SU-DHL-6 (cell line): ENCODE measurements around the gene C22orf42.

ENCODE experiments used
- H2AFZ ChIP-seq: fragments of 200-600 bp; sonication (generic); 2 replicates; pipeline ENCODE4 v1.6.1; 2014; ENCODE audit warnings: low read depth, mild to moderate bottlenecking, moderate library complexity, mixed read lengths, antibody characterized with exemption, low read length; ENCODE audit not compliant: severe bottlenecking
- H3F3A ChIP-seq: fragments of 200-600 bp; shearing (Covaris generic); 2 replicates; pipeline ENCODE4 v1.6.0; 2016; ENCODE audit warnings: antibody characterized with exemption, mild to moderate bottlenecking; ENCODE audit not compliant: insufficient read depth
- H3K27ac ChIP-seq: fragments of 200-600 bp; sonication (generic); 2 replicates; pipeline ENCODE4 v1.5.1; 2016; ENCODE audit warnings: low read depth, mild to moderate bottlenecking, low read length, moderate library complexity, mixed read lengths
- H3K27me3 ChIP-seq: fragments of 200-600 bp; sonication (generic), shearing (Covaris generic); 2 replicates; pipeline ENCODE4 v1.6.0; 2014; ENCODE audit warnings: mild to moderate bottlenecking, low read length
- H3K36me3 ChIP-seq: fragments of 200-600 bp; sonication (generic); 2 replicates; pipeline ENCODE4 v1.6.1; 2014; ENCODE audit warnings: mild to moderate bottlenecking, low read length, mixed read lengths
- H3K4me2 ChIP-seq: fragments of 300-600, 200-600 bp; shearing (Covaris generic), sonication (generic); 2 replicates; pipeline ENCODE4 v1.6.0; 2014; ENCODE audit warnings: low read length, low read depth, mild to moderate bottlenecking; ENCODE audit not compliant: poor library complexity, severe bottlenecking
- H3K4me3 ChIP-seq: fragments of 200-600 bp; sonication (generic); 2 replicates; pipeline ENCODE4 v1.5.1; 2014; ENCODE audit warnings: antibody characterized with exemption, low read length, mild to moderate bottlenecking, mixed read lengths; ENCODE audit not compliant: insufficient read depth, poor library complexity, severe bottlenecking
- H3K79me2 ChIP-seq: fragments of 200-600 bp; sonication (generic); 2 replicates; pipeline ENCODE4 v1.6.1; 2014; ENCODE audit warnings: mild to moderate bottlenecking, low read length, moderate library complexity; ENCODE audit not compliant: insufficient read depth
- H3K9ac ChIP-seq: fragments of 200-600 bp; sonication (generic); 2 replicates; pipeline ENCODE4 v1.7.0; 2014; ENCODE audit warnings: mild to moderate bottlenecking, low read length
- H3K9me2 ChIP-seq: fragments of 200-600 bp; sonication (generic); replicated peaks from 2 replicates; pipeline ENCODE4 v1.6.1; 2014; ENCODE audit warnings: low read length; ENCODE audit not compliant: insufficient read depth
- H3K9me3 ChIP-seq: fragments of 200-600 bp; sonication (generic); 2 replicates; pipeline ENCODE4 v1.6.1; 2014; ENCODE audit warnings: low read length, mixed read lengths; ENCODE audit not compliant: insufficient read depth
- H4K20me1 ChIP-seq: fragments of 200-600 bp; sonication (generic); 2 replicates; pipeline ENCODE4 v1.6.1; 2014; ENCODE audit warnings: low read depth, mild to moderate bottlenecking, antibody characterized with exemption, low read length, moderate library complexity, mixed read lengths
- CTCF ChIP-seq: fragments of 200-600 bp; sonication (generic); IDR thresholded peaks from one replicate; pipeline ENCODE4 v1.5.1; 2017; ENCODE audit warnings: antibody characterized with exemption, mild to moderate bottlenecking, low read length, moderate library complexity; ENCODE audit not compliant: insufficient read depth, poor library complexity, severe bottlenecking
- EZH2phosphoT487 ChIP-seq: fragments of 200-600 bp; sonication (generic), shearing (Covaris generic); conservative IDR thresholded peaks from 2 replicates; pipeline ENCODE4 v1.6.1; 2018; ENCODE audit warnings: mild to moderate bottlenecking, antibody characterized with exemption, low read length, moderate library complexity, mixed read lengths

Gene C22orf42

GRCh38 chr22:32119568-32120235, 39.4 kb downstream of the C22orf42 start:
- Histone ChIP-seq H4K20me1 (no peaks in the 10 kb centered on the region), H3F3A (no peaks in the 10 kb centered on the region), H3K36me3 (no peaks in the 10 kb centered on the region), H3K27ac (no peak overlapping the region), H3K4me3 (no peak overlapping the region), H2AFZ (no peak overlapping the region), H3K79me2 (no peaks in the 10 kb centered on the region), H3K27me3 (no peaks in the 10 kb centered on the region), H3K9me2 (no peaks in the 10 kb centered on the region), H3K4me2 (no peak overlapping the region), H3K9me3 (no peaks in the 10 kb centered on the region), H3K9ac (no peak overlapping the region)
- TF ChIP-seq EZH2phosphoT487 (no peak), CTCF (no peak)

GRCh38 chr22:32112380-32112779, 46.7 kb downstream of the C22orf42 start:
- no peak overlapping the region for H3K9ac ChIP-seq
- H3K27ac ChIP-seq, result no peak overlapping the region
- TF ChIP-seq CTCF, result no peak
- H3K4me3 ChIP-seq, result no peak overlapping the region
- no peaks in the 10 kb centered on the region for H3K27me3 ChIP-seq
- H3K4me2 ChIP-seq, result no peak overlapping the region
- no peaks in the 10 kb centered on the region for H3K9me3 ChIP-seq
- H2AFZ ChIP-seq, result no peak overlapping the region
- H3K79me2 ChIP-seq, result no peaks in the 10 kb centered on the region
- H4K20me1 ChIP-seq, result no peaks in the 10 kb centered on the region
- no peaks in the 10 kb centered on the region for H3F3A ChIP-seq
- H3K9me2 ChIP-seq, result no peaks in the 10 kb centered on the region
- H3K36me3 ChIP-seq, result no peaks in the 10 kb centered on the region

GRCh38 chr22:32106930-32107329, 52.2 kb downstream of the C22orf42 start:
- Histone ChIP-seq H3K27ac (no peak overlapping the region), H3K9me2 (no peaks in the 10 kb centered on the region), H3K4me2 (no peak overlapping the region), H3K4me3 (no peak overlapping the region), H3F3A (no peaks in the 10 kb centered on the region), H2AFZ (no peak overlapping the region), H3K9ac (no peak overlapping the region), H3K79me2 (no peaks in the 10 kb centered on the region), H4K20me1 (no peaks in the 10 kb centered on the region), H3K9me3 (no peaks in the 10 kb centered on the region), H3K36me3 (no peaks in the 10 kb centered on the region), H3K27me3 (no peaks in the 10 kb centered on the region)
- TF ChIP-seq EZH2phosphoT487, result no peak
- TF ChIP-seq CTCF, result no peak
